ENCODE results near the gene STAG3. TPM values are rescaled to one million over a fixed set of nuclear protein-coding genes. Genes with fewer than 3 reads are reported as not detected.

The STAG3 gene
- total and polyA plus RNA-seq, 2 of the 4 experiments (the other 2 are of a cell fraction) = 0.36 to 0.65 TPM

GRCh38 chr7:100173806-100174495 is 3.8 kb upstream of the STAG3 start:
- no TSS peak for BruUV-seq (replicated peaks)
- CTCF ChIA-PET = no interaction called here
- dilution Hi-C loops (cut with HindIII; ENCODE audit: low sequenced_read_pairs, unreplicated experiment) = no loop called here

More at GRCh38 chr7:100173806-100174495, 3.8 kb upstream of the STAG3 start:
- Histone ChIP-seq H3K23ac (ENCODE audit: low read depth, low read length) (no peak overlapping the region), H3K9me1 (ENCODE audit: insufficient read depth, low read length) (no peaks in the 10 kb centered on the region), H3K4me3 (ENCODE audit: insufficient read depth, low read depth, low read length) (no peak overlapping the region), H3K9ac (ENCODE audit: low read depth, low read length) (no peak overlapping the region), H3K18ac (ENCODE audit: low read depth, low read length) (no peak overlapping the region), H3K9me3 (ENCODE audit: control insufficient read depth, insufficient read depth, low read length) (no peaks in the 10 kb centered on the region), H4K8ac (ENCODE audit: low read depth in 2 of 2, low read length in 2 of 2) (no peak overlapping the region), H3K79me1 (ENCODE audit: low read depth in 1 of 2, low read length in 2 of 2) (peaks cover 16 to 22% of the 10 kb centered on the region in 2 experiments), H4K5ac (ENCODE audit: low read depth, low read length) (no peak overlapping the region), H3K27ac (ENCODE audit: insufficient read depth, low read length) (no peak overlapping the region), H3K56ac (ENCODE audit: extremely low read depth, insufficient read depth, low read length) (no peak overlapping the region), H3K4me2 (ENCODE audit: low read depth, low read length) (no peak overlapping the region), H3K27me3 (ENCODE audit: control insufficient read depth, insufficient read depth, low read length) (no peaks in the 10 kb centered on the region), H4K20me1 (ENCODE audit: insufficient read depth, low read length) (no peaks in the 10 kb centered on the region), H2AK9ac (replicated peaks; ENCODE audit: low read depth, low read length, poor library complexity) (no peak overlapping the region), H4K91ac (ENCODE audit: insufficient read depth, low read depth, low read length) (no peak overlapping the region), H2BK5ac (ENCODE audit: low read depth, low read length, poor library complexity, severe bottlenecking) (no peak overlapping the region), H2BK15ac (ENCODE audit: low read depth, low read length) (no peak overlapping the region), H3K4me1 (ENCODE audit: control insufficient read depth, insufficient read depth, low read length) (peaks cover 5% of the 10 kb centered on the region), H3K14ac (replicated peaks; ENCODE audit: low read depth, low read length) (no peak overlapping the region), H3K4ac (ENCODE audit: low read depth, low read length) (no peak overlapping the region), H2AK5ac (ENCODE audit: low read depth, low read length) (no peak overlapping the region), H2BK20ac (ENCODE audit: low read depth, low read length) (no peak overlapping the region), H3K36me3 (ENCODE audit: control insufficient read depth, insufficient read depth, low read length) (peaks cover 13% of the 10 kb centered on the region), H2BK120ac (ENCODE audit: low read depth, low read length) (no peak overlapping the region), H2AFZ (replicated peaks; ENCODE audit: low read length, poor library complexity) (no peak overlapping the region)
- POLR2A ChIA-PET (ENCODE audit: unreplicated experiment) = no interaction called here
- DNase-seq = no peak
- no peak for TF ChIP-seq USF2 (IDR thresholded peaks at IDR 0.05; ENCODE audit: low read depth, low read length)
- TF ChIP-seq POLR2A (IDR thresholded peaks at IDR 0.05; ENCODE audit: low read depth, low read length) = no peak
- TF ChIP-seq RAD21 (IDR thresholded peaks at IDR 0.05; ENCODE audit: low read length) = no peak
- no peak for TF ChIP-seq RCOR1 (IDR thresholded peaks at IDR 0.05; ENCODE audit: insufficient replicate concordance, low read length)
- TF ChIP-seq MAZ (IDR thresholded peaks at IDR 0.05; ENCODE audit: borderline replicate concordance, low read depth, low read length) = no peak
- TF ChIP-seq MXI1 (IDR thresholded peaks at IDR 0.05; ENCODE audit: borderline replicate concordance, low read depth, low read length) = no peak
- no peak for TF ChIP-seq RFX5 (IDR thresholded peaks at IDR 0.05; ENCODE audit: low read depth, low read length)
- TF ChIP-seq MAFK (IDR thresholded peaks at IDR 0.05; ENCODE audit: low read depth, low read length) = no peak
- TF ChIP-seq BHLHE40 (IDR thresholded peaks at IDR 0.05; ENCODE audit: low read depth, low read length) = no peak
- no peak for TF ChIP-seq CHD1 (IDR thresholded peaks at IDR 0.05; ENCODE audit: low read depth, low read length)
- TF ChIP-seq CEBPB (IDR thresholded peaks at IDR 0.05; ENCODE audit: low read depth, low read length) = no peak
- no peak for TF ChIP-seq ELK1 (IDR thresholded peaks at IDR 0.05; ENCODE audit: borderline replicate concordance, low read depth, low read length)
- no peak for TF ChIP-seq FOS (IDR thresholded peaks at IDR 0.05; ENCODE audit: low read depth, low read length)
- no peak for TF ChIP-seq SMC3 (IDR thresholded peaks at IDR 0.05; ENCODE audit: low read depth, low read length)
- TF ChIP-seq CTCF (conservative IDR thresholded peaks at IDR 0.05; ENCODE audit: low read depth, low read length) = no peak
- TF ChIP-seq NFE2L2 (IDR thresholded peaks at IDR 0.05; ENCODE audit: low read depth, low read length) = no peak
- 89% methylated on average over 4 of the region's 11 CpGs; no CpG with 5 or more reads in 1 of the 2 experiments for WGBS, 2 experiments (ENCODE audit: extremely low coverage in 2 of 2, insufficient read length in 1 of 2)
- intact Hi-C loops (cut with micrococcal nuclease) (no loop called here), in situ Hi-C loops (cut with MboI; ENCODE audit: low sequenced_read_pairs) (no loop called here)
- no peak for ATAC-seq (ENCODE audit: low read depth)

Data from IMR-90 (cell line).